Liver (tissue), 3 donors: ENCODE measurements around the gene TSHR.

Experiments
- CTCF ChIP-seq: fragments of 150-350 bp; IDR thresholded peaks from 2 replicates; pipeline ENCODE4 v1.5.1; 2017; ENCODE audit warnings: improper control_type of control experiment, low read depth, low read length; ENCODE audit not compliant: missing input control
- GABPA ChIP-seq, 2 donors: IDR thresholded peaks in 1 of 2; conservative IDR thresholded peaks in 1 of 2; 2 replicates each; pipeline ENCODE4 v1.6.1; 2016; ENCODE audit warnings: antibody characterized with exemption in 2 of 2, mild to moderate bottlenecking in 1 of 2, moderate library complexity in 1 of 2
- JUND ChIP-seq, 2 donors: IDR thresholded peaks; 2 replicates each; pipeline ENCODE4 v1.6.1; 2016; ENCODE audit warnings: antibody characterized with exemption in 2 of 2
- MAX ChIP-seq: IDR thresholded peaks from 2 replicates; pipeline ENCODE4 v1.6.1; 2016; ENCODE audit warnings: antibody characterized with exemption
- RAD21 ChIP-seq, 2 donors: IDR thresholded peaks; 2 replicates each; pipeline ENCODE4 v1.6.1; 2016; ENCODE audit warnings: antibody characterized with exemption in 2 of 2, mild to moderate bottlenecking in 2 of 2
- RXRA ChIP-seq, 2 donors: IDR thresholded peaks; 2 replicates each; pipeline ENCODE4 v1.6.1; 2017 to 2018; ENCODE audit warnings: antibody characterized with exemption in 2 of 2, mild to moderate bottlenecking in 1 of 2
- SP1 ChIP-seq: IDR thresholded peaks from 2 replicates; pipeline ENCODE4 v1.6.1; 2018; ENCODE audit warnings: antibody characterized with exemption, mild to moderate bottlenecking
- TAF1 ChIP-seq: conservative IDR thresholded peaks from 2 replicates; pipeline ENCODE4 v1.6.1; 2016; ENCODE audit warnings: antibody characterized with exemption, mild to moderate bottlenecking
- YY1 ChIP-seq: IDR thresholded peaks from 2 replicates; pipeline ENCODE4 v1.6.1; 2016; ENCODE audit warnings: antibody characterized with exemption, mild to moderate bottlenecking
- TF ChIP-seq, protein P1 (sequence below): IDR thresholded peaks from 2 replicates; pipeline ENCODE4 v1.6.1; 2016; ENCODE audit warnings: antibody characterized with exemption
- TF ChIP-seq, protein P2 (sequence below): IDR thresholded peaks from 2 replicates; pipeline ENCODE4 v1.6.1; 2016; ENCODE audit warnings: antibody characterized with exemption
- TF ChIP-seq, protein P3 (sequence below): IDR thresholded peaks from 2 replicates; pipeline ENCODE4 v1.6.1; 2016; ENCODE audit warnings: antibody characterized with exemption, mild to moderate bottlenecking
- donor health status: healthy.
- donor health status: healthy.

- TF ChIP-seq CTCF (no peak), TAF1 (no peak), RAD21 (IDR thresholded peaks at IDR 0.05) (no peak), MAX (no peak), JUND (IDR thresholded peaks at IDR 0.05) (no peak), YY1 (no peak), SP1 (no peak), GABPA (IDR thresholded peaks at IDR 0.05 in 1 of 2, conservative IDR thresholded peaks at IDR 0.05 in 1 of 2) (no peak), RXRA (IDR thresholded peaks at IDR 0.05) (no peak)
- TF ChIP-seq, protein P1, sequence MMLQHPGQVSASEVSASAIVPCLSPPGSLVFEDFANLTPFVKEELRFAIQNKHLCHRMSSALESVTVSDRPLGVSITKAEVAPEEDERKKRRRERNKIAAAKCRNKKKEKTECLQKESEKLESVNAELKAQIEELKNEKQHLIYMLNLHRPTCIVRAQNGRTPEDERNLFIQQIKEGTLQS: no peak
- TF ChIP-seq, protein P2, sequence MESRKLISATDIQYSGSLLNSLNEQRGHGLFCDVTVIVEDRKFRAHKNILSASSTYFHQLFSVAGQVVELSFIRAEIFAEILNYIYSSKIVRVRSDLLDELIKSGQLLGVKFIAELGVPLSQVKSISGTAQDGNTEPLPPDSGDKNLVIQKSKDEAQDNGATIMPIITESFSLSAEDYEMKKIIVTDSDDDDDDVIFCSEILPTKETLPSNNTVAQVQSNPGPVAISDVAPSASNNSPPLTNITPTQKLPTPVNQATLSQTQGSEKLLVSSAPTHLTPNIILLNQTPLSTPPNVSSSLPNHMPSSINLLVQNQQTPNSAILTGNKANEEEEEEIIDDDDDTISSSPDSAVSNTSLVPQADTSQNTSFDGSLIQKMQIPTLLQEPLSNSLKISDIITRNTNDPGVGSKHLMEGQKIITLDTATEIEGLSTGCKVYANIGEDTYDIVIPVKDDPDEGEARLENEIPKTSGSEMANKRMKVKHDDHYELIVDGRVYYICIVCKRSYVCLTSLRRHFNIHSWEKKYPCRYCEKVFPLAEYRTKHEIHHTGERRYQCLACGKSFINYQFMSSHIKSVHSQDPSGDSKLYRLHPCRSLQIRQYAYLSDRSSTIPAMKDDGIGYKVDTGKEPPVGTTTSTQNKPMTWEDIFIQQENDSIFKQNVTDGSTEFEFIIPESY: no peak
- TF ChIP-seq, protein P3, sequence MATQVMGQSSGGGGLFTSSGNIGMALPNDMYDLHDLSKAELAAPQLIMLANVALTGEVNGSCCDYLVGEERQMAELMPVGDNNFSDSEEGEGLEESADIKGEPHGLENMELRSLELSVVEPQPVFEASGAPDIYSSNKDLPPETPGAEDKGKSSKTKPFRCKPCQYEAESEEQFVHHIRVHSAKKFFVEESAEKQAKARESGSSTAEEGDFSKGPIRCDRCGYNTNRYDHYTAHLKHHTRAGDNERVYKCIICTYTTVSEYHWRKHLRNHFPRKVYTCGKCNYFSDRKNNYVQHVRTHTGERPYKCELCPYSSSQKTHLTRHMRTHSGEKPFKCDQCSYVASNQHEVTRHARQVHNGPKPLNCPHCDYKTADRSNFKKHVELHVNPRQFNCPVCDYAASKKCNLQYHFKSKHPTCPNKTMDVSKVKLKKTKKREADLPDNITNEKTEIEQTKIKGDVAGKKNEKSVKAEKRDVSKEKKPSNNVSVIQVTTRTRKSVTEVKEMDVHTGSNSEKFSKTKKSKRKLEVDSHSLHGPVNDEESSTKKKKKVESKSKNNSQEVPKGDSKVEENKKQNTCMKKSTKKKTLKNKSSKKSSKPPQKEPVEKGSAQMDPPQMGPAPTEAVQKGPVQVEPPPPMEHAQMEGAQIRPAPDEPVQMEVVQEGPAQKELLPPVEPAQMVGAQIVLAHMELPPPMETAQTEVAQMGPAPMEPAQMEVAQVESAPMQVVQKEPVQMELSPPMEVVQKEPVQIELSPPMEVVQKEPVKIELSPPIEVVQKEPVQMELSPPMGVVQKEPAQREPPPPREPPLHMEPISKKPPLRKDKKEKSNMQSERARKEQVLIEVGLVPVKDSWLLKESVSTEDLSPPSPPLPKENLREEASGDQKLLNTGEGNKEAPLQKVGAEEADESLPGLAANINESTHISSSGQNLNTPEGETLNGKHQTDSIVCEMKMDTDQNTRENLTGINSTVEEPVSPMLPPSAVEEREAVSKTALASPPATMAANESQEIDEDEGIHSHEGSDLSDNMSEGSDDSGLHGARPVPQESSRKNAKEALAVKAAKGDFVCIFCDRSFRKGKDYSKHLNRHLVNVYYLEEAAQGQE: no peak
Measured at GRCh38 chr14:80933686-80934085, 21.7 kb upstream of the TSHR start.
